ENCODE results near the gene NCOR2. TPM values are rescaled to one million over a fixed set of nuclear protein-coding genes. Genes with fewer than 3 reads are reported as not detected.

The NCOR2 gene
- total RNA-seq, 1 donor from 2014 or later: 345 TPM

DNA sequence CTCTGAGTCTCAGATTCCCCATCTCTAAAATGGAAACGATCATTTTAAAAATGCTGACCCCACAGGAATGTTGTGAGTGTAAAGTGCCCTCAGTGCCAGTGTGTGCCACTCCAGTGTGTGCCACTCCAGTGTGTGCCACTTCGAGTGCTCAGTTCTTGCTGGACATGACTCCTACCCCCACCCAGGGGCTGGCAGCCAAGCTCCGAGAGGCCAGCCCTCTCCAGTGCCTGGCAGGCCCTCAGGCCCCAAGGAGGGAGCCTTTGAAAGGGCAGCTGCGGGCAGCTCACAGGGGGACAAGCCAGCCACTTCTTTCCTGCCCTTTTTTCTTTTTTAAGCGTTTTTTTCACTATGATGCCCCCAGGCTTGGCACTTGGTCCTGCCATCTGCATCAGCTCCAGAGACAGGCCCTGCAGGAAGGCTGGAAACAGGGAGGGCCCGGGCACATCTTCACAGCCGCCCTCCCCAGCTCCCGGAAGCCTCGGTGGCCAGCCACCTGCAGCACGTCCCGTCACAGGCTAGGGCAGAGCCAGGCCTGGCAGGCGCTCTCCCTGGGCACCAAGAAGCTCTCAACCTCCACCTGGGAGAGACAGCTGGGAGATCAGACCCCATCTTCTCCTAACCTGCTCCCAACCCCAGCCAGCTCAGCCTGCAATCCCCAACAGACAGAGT lies 29.8 kb downstream of the NCOR2 start:
- DNase-seq (ENCODE audit: low spot score) (no peak), ATAC-seq (peak; percentile 12)
- intact Hi-C loops (cut with DNase I): no loop called here

DNA sequence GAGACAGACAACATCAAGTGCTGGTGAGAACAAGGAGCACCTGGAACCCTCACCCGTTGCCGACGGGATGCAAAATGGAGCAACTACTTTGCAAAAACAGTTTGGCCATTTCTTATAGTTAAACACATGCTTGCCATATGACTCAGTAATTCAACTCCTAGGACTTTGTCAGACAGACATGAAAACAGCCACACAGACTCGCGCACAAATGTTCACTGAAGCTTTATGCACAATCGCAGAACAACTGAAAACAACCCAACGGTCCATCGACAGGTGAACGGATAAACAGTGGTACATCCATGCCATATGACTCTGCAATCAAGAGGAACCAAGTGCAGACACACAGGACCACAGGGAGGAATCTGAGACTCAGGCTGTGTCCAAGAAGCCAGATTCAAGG lies 30.8 kb downstream of the NCOR2 start:
- no peak for DNase-seq (ENCODE audit: low spot score)
- intact Hi-C loops (cut with DNase I): no loop called here
- no peak for ATAC-seq

DNA sequence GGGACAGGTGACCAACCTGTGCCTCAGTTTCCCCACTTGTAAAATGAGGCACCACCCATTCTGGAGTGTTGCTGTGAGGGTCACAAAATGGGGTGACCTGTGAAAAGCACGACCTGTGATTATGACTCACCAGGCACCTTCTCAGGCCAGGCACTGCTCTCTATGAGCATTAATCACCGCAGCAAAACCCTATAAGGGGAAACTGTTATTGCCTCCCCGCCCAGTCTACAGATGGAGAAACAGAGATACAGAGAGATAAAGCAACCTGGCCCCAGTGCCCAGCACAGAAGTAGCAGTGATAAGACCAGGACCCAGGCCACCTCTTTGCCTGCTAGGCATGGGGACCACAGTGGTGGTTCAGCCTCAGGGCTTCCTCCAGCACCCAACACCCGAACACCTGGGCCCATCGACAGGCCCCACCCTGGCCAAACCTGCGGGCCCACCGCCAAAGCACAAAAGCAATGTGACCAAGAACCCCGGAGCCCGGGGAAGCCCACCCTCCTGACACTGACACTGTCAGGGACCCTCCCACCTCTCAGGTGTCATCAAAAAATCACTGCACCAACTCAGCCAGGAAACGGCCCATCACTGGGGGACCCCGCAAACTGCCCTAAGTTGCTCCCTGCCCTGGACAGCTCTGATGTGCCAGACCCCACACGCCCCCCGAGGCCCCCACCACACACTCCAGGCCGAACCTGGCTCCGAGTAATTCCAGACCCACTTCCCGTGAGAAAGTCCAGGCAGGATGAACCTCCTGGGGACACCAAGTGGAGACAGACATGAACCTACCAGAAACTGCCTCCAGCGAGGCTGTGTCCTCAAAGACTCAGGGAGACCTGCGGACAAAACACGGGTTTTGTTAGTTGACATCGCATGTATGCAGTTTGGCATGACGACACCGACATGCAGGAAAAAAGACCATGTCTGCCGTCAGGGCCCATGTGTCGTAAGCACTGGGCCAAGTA lies 32.4 kb downstream of the NCOR2 start:
- ATAC-seq: no peak
- DNase-seq (ENCODE audit: low spot score): no peak
- intact Hi-C loops (cut with DNase I): no loop called here

DNA sequence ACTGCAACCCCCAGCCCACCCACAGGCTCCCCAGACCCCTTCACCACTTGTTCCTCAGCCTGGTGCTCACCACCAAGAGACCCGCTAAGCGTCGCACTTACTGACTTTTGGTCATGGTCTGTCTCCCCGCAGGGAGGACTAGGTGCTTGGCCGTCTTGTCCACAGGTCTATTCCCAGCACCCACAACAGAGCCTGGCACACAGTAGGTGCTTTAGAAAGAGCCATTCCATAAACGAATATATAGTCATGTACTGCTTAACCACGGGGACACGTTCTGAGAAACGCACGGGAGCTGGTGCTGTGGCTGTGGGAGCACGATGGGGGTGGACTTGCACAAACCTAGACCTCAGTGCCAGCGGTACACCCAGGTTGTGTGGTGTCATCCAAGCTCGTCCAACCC lies 34.0 kb downstream of the NCOR2 start:
- intact Hi-C loops (cut with DNase I): no loop called here
- ATAC-seq (no peak), DNase-seq (ENCODE audit: low spot score) (no peak)

GRCh38 chr12:124532967-124533366 lies 34.4 kb downstream of the NCOR2 start:
- ATAC-seq (no peak), DNase-seq (ENCODE audit: low spot score) (no peak)
- intact Hi-C loops (cut with DNase I): no loop called here

GRCh38 chr12:124532331-124532750 lies 35.1 kb downstream of the NCOR2 start:
- intact Hi-C loops (cut with DNase I): no loop called here
- ATAC-seq: peak; percentile 18
- DNase-seq (ENCODE audit: low spot score): no peak

DNA sequence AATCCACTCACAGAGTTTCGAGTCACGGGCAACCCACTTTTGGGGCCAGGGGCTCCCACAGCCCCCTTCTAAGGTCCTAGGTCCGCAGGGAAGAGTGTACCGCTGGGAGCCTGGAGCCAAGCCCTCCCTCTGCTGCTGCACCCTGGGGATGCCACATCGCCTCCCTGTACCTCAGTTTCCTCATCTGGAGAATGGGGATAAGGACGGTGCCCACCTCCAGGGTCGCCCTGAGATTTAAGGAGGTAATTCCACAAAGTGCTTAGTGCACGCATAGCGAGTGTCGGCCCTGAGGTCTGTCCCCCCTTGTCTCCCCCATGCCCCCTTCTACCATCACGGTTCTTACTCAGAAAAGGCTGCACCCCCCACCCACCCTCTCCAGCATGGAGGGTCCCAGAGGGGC lies 35.5 kb downstream of the NCOR2 start:
- DNase-seq (ENCODE audit: low spot score) (no peak), ATAC-seq (peak; percentile 2)
- intact Hi-C loops (cut with DNase I): no loop called here

GRCh38 chr12:124531281-124531745 lies 36.1 kb downstream of the NCOR2 start:
- no peak for DNase-seq (ENCODE audit: low spot score)
- peak; percentile 7 for ATAC-seq
- intact Hi-C loops (cut with DNase I): no loop called here

DNA sequence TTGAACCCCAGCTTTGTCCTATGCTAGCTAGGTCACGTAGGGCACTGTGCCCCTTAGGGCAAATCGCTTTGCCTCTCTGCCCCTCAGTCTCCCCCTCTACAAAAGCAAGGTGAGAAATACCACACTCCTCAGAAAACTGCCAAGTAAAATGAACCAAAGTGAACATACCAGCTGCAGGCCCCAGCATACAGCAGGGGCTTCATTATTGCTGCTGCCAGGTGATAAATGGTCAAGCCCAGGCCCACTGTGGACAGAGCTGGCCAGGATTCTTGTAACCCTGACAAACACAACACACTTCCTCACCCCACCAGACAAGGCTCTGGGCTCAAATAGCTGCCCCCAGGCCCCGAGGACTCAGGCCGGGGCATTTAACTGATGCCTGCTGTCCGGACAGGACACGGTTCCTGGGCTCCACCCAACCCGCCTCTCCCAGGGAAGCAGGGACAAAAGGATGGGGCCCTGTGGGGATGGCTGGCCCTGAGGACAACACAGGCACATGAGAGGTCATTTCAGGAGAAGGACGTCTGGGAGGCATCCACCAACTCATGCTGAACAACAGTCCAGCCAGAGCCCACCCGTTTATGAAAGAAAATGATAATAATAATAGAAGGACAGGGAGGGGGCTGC lies 36.7 kb downstream of the NCOR2 start:
- DNase-seq (ENCODE audit: low spot score) (no peak), ATAC-seq (no peak)
- intact Hi-C loops (cut with DNase I): no loop called here

DNA sequence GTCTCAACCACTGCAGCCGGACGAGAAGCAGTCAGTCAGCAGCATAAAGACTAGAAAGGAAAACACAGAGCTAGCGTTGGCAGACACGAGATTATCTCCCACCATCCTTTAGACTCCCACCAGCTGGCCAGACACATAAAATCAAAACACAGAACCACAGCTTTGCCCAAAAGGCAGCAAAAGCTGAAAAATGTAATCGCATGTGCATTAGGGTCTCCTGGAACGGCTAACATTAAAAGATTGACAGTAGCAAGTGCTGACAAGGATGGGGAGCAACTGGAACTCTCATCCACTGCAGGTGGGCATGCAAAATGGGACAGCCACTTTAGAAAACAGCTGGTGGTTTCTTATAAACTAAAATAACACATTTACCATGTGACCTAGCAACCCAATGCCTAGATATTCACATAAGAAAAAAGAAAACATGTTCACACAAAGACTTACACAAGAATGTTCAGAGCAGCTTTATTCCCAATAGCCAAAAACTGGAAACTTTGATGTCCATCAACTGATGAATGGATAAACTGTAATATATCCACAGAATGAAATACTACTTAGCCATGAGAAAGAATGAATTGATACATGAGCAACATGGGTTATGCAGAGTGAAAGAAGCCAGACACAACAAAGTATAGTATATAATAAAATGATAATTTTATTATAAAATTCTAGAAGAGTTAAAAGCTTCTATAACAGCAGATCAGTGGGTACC lies 37.7 kb downstream of the NCOR2 start:
- DNase-seq (ENCODE audit: low spot score): no peak
- intact Hi-C loops (cut with DNase I): no loop called here
- ATAC-seq: no peak

GRCh38 chr12:124527861-124528561 lies 39.4 kb downstream of the NCOR2 start:
- ATAC-seq: peak; percentile 37
- intact Hi-C loops (cut with DNase I): no loop called here
- no peak for DNase-seq (ENCODE audit: low spot score)

GRCh38 chr12:124525927-124526692 lies 41.3 kb downstream of the NCOR2 start:
- ATAC-seq: no peak
- intact Hi-C loops (cut with DNase I): no loop called here
- no peak for DNase-seq (ENCODE audit: low spot score)

- DNase-seq (ENCODE audit: low spot score) (no peak), ATAC-seq (no peak)
- intact Hi-C loops (cut with DNase I): no loop called here
These were observed 42.0 kb downstream of the NCOR2 start for GRCh38 chr12:124525455-124525854.

DNA sequence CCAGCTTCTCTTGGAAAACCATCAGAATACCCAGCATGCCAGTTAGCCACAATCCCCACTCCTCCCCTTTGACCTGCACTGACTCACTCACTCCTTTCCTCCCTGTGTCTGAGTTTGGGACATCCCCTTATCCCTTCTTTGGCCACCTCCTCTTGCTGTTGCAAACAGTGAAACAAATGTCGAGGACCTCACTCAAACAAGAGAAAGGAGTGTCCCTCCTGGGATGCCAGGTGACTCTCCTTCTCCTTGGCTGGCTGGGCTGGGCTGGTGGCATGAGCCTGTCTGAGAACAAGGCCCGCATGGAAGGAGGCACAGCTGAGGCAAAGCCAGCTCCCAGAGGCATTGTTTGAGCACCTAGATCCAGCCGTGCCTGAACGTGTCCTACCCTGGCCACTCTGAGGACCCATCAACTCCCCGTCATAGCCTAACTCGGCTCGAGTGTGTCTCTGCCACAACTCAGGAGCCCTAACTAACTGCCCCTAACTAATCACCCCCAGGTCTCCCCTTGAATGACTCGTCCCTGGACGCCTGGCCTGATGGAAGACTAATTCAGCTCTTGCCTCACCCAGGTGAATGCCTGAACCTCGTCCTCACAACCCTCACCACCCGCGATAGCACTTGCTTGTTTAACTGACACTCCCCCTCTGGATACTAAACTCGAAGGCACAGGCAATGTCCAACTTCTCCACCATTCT lies 43.0 kb downstream of the NCOR2 start:
- intact Hi-C loops (cut with DNase I): no loop called here
- ATAC-seq (no peak), DNase-seq (ENCODE audit: low spot score) (no peak)

- no peak for DNase-seq (ENCODE audit: low spot score)
- ATAC-seq: no peak
- intact Hi-C loops (cut with DNase I): no loop called here
These were observed 44.3 kb downstream of the NCOR2 start for GRCh38 chr12:124523071-124523470.

DNA sequence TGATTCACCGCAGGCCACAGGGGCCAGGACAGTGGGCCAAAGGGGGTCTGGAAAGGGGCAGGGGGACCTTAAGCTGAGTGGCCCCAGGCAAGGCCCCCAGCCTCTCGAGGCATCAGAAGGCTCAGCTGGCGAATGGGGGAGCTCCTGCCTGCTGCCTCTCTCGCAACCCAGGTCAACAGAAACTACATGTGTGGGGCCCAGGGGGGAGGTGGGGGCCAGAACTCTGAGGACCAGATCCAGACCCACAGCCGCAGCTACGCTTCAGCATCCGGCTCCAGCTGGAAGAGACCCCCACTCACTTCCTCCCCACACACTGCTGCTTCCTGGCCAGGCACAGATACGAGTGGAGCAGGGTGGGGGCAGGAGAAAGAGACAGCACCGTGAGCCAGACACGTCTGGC lies 46.5 kb downstream of the NCOR2 start:
- intact Hi-C loops (cut with DNase I): no loop called here
- DNase-seq (ENCODE audit: low spot score): no peak
- no peak for ATAC-seq

DNA sequence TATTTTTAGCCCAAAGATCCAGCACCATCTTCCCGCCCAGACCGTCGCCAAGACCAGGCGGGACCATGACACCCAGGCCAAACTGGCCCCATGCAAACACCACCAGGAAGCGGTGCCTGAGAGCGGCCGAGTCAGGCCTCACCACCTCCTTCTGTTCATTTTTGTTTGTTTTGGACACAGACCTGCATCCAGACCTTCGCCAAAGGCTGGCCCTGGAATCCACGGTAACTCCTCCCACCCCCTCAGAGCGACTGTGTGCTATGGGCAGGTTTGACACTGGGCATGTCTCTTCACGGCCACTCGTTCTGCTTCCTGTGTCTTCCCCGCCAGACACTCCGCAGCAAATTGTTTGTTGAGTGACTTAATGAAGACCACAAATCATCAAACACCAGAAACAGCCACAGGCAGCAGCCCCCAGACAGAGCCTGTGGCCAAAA lies 47.1 kb downstream of the NCOR2 start:
- no peak for DNase-seq (ENCODE audit: low spot score)
- intact Hi-C loops (cut with DNase I): no loop called here

More for the DNA sequence above, 47.1 kb downstream of the NCOR2 start:
- peak; percentile 26 for ATAC-seq

All from sciatic nerve (tissue), 2 donors.